T47D (cell line): ENCODE data around the gene CMTM3.
"Not testable (repeated sequence)": the region's sequence is repeated elsewhere in the genome, so short reads cannot be mapped to it uniquely, and the experiment has no call there.

ENCODE experiments used
- DNase-seq, 2 experiments: peaks; one replicate each; pipeline versions ENCODE4 v3.0.0 to v3.0.0-alpha.2; 2011 to 2012; ENCODE audit warnings: low read depth in 1 of 2, low spot score in 1 of 2
- JUND ChIP-seq: IDR thresholded peaks from 2 replicates; pipeline ENCODE4 v1.6.1; 2012; ENCODE audit warnings: low read depth
- in situ Hi-C: cut with HindIII; loops from 2 replicates; pipeline ENCODE4 v1.10.0; 2016; ENCODE audit warnings: low sequenced_read_pairs, low pct_unique_long_range_greater_than_20kb

Gene CMTM3, protein sequence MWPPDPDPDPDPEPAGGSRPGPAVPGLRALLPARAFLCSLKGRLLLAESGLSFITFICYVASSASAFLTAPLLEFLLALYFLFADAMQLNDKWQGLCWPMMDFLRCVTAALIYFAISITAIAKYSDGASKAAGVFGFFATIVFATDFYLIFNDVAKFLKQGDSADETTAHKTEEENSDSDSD

DNA sequence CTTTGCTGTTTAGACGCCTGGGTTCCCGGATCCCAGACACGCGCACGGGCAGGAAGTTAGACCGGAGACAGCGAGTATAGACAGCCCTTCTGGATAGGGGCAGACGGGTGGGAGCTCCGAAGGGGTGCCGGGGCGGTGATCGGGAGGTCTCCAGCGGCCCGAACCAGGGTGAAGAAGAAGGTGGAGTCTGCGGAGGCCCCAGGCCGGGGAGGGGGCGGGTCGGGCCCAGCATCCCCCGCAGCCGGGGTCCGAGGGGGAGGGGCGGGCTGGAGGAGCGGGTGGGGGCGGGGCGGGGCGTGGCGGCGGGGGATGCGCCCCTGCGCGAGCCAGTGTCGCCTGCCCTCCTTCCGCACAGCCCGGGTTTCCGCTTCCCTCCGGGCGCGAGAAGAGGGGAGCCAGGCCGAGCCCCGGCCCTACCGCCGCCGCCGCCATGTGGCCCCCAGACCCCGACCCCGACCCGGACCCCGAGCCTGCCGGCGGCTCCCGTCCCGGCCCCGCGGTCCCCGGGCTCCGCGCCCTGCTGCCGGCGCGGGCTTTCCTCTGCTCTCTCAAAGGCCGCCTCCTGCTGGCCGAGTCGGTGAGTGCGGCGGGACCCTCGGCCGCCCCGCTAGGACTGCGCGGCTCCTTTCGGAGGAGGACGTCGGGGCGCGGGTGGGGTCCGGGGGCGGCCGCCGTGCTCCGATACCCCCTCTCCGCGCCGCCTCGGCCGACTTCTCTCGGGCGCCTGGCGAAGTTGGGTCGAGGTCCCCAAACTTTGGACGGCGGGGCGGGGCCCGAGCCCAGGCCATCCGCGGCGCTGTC lies at the start of gene CMTM3:
CMTM3 (plus strand) TSS at position 329 of the 801 bp plus-strand sequence; CDS start at position 431, 102 bp downstream.
- no peak for DNase-seq
- in situ Hi-C loops: no loop called here
- no peak for TF ChIP-seq JUND

DNA sequence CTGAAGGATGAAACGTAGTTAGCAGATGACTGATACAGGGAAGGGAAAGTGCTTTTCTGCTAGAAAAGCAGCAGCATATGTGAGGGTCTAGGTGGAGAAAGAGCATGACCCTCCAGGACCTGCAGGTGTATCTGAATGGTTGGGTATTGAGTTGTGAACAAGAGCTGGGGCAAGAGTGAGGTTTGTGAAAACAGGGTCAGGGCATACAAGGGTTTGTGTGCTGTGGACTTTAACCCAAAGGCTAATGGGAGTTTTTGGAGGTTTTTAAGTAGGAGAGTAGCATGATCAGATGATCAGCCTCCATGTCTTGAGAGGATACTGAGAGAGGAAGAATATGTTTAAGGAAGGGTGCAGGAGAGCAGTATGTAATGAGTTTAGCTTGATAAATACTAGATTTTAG lies 44.4 kb upstream of the CMTM3 start:
- TF ChIP-seq JUND: no peak
- in situ Hi-C loops: no loop called here
- DNase-seq: no peak

DNA sequence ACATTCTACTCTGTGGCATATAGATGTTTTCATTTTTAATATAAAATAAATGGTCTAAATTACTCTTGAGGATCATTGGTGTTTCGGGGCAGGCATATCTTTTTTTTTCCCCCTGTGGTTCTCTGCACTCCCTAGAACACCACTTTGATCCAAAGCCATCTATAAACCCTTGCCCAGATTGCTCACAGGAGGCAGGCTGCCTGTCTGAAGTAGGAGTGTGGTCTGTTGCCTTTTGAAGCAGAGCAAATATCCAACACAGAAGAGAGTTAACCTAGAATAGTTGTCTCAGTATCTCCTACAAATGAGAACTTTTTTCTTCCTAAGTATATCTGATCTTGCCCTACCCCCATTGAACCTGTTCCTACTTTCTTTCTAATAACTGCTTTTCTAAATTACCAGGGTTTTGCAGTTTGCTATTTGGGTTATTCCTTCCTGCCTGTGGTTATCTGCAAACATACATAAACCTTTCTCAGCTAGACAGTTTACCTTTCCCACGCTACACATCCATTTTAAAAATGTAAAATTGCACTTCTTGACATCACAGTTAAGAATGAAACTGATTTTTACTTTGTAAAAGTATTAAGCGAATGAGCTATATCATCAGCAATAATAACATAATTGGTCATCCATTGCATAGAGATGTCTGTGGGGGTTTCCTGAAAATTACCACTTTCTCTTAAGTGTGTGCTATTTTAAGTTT lies 43.0 kb upstream of the CMTM3 start:
- in situ Hi-C loops: no loop called here
- no peak for TF ChIP-seq JUND
- no peak for DNase-seq

DNA sequence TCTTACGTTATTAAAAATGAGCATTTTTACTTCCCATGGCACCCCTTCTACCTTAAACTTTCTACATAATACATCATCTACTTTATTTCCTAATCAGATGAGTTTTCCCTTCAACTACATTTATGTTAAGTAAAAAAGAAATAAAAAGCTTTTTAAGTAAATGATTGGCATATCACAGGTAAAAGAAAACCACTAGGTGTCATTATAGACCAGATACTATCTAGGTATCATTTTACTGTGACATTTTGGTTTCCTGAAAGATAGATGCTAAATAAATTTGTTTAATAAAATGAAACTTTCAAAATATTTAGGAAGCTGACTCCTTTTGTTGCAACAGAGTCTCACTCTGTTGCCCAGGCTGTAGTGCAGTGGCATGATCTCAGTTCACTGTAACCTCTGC lies 42.1 kb upstream of the CMTM3 start:
- in situ Hi-C loops: no loop called here

DNA sequence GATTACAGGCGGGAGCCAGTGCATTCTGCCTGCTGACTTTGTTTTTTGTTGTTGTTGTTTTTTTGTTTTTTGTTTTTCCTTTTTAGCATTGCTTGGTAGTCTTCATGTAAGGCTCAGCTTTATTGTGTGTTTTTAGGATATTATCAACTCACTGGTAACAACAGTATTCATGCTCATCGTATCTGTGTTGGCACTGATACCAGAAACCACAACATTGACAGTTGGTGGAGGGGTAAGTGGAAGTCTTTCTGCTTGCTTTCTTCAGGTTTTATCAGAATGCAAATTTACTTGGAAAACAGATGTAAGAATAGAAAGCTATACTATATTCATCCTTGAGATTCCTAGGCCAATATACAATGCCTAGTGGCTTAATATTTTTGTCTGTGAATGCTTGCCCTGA lies 41.5 kb upstream of the CMTM3 start:
- in situ Hi-C loops: no loop called here
- DNase-seq: no peak

More for the DNA sequence above, 42.1 kb upstream of the CMTM3 start:
- no peak for TF ChIP-seq JUND
- no peak for DNase-seq

DNA sequence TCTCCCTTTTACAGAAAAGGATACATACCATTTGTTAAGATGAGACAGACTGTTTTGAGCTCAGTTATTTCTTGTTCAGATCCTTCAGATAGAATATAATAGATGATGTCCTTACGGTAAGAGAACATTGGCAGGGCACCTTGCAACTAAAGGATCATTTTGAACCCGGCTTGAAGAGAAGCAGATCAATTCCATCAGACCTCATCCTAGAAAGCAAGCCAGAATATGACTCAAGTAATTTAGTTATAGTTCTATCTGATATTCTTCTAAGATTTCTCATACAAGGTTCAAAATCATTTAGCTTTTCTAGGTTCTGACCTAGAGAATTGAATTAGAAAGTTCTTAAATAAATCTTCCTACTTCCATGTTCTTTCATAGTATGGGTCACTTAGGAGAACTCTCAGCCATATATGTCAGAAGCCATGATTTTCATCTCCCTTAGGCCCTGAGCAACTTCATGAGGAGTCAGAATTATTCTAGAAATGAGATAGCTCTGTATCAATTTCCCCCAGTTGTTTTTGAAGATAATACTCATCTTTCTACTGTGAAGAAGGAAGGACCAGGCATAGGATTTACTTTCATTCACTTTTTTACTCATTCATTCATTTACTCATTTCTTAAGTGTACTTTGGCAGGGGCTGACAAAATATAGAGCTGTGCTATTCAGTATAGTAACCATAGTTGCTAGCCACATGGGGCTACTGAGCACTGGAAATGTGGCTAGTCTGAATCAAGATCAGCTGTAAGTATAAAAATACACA lies 40.8 kb upstream of the CMTM3 start:
- in situ Hi-C loops: no loop called here
- no peak for DNase-seq
- no peak for TF ChIP-seq JUND

More for the DNA sequence above, 41.5 kb upstream of the CMTM3 start:
- TF ChIP-seq JUND: no peak

DNA sequence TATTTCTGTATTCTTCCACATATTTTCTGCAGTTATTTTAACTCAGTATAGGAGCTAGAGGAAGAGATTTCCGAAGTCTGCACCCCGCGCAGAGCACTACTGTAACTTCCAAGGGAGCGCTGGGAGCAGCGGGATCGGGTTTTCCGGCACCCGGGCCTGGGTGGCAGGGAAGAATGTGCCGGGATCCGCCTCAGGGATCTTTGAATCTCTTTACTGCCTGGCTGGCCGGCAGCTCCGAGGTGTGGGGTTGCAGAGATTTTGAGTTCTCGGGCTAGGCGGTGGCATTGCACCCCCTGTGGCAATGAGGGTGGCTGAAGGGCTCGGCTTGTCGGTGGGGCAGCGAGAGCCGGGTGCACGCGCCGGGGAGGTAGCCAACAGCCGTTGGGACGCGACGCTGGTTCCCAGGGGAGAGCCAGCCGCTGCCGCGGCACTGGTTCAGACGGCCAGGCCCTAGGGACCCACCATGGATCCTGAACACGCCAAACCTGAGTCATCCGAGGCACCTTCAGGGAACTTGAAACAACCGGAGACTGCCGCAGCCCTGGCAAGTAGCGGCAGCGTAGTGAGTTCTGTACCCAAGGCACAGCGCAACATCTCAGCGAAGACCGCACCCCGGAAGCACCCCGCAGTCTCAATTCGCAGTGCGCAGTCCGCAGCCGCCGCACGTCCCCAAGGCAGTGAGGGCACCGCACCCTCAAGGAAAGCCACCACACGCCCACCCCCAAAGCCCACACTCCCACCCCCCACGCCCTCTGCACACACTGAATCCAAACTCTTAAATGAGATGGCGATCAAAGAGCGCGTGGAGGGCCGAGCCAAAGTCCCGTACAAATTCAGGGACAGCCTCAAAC lies 38.2 kb upstream of the CMTM3 start, which contains the start of gene CMTM1:
CMTM1 (plus strand) TSS at position 389 of the 851 bp plus-strand sequence; CDS start at position 464, 75 bp downstream.
- no peak for DNase-seq
- in situ Hi-C loops: no loop called here
- no peak for TF ChIP-seq JUND

DNA sequence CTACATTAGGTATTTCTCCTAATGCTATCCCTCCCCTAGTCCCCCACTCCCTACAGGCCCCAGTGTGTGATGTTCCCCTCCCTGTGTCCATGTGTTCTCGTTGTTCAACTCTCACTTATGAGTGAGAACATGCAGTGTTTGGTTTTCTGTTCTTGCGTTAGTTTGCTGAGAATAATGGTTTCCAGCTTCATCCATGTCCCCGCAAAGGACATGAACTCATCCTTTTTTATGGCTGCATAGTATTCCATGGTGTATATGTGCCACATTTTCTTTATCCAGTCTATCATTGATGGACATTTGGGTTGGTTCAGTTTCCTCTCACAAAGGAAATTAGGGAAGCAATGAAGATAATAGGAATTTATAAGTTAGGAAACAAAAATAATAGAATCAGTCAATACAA lies 37.2 kb upstream of the CMTM3 start:
- in situ Hi-C loops, DNase-seq: not testable (repeated sequence)

DNA sequence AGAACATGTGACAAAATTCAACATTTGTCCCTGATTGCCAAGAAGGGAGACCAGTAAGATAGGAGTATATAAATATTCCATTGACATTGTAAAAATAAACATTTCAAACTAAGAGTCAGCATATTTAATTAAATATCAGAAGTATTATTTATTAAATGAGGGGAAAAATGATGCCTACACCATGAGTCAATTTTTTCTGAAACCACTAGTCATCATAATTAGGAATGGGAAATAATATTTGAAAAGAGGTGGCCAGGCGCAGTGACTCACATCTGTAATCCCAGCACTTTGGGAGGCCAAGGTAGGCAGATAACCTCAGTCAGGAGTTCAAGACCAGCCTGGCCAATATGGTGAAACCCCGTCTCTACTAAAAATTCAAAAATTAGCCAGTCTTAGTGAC lies 36.1 kb upstream of the CMTM3 start:
- in situ Hi-C loops: no loop called here
- DNase-seq: no peak
- no peak for TF ChIP-seq JUND

DNA sequence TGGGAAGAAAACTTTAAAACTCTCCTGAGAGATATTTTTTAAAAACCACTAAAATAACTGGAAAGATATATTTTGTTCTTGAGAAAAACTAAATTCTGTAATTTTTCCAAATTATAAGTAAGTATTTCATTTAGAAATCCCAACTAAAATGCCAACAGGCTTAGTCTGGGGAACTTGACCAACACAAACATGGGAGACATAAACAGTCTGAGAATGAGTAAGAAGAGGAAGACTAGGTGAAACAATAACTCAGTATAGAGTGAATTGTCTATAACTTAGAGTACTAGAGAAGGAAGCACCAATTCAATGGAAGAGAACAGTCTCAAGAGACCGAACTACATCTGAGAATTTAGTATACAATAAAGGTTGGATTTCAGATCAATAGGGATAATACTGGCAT lies 35.4 kb upstream of the CMTM3 start:
- in situ Hi-C loops: no loop called here
- no peak for TF ChIP-seq JUND
- DNase-seq: no peak

DNA sequence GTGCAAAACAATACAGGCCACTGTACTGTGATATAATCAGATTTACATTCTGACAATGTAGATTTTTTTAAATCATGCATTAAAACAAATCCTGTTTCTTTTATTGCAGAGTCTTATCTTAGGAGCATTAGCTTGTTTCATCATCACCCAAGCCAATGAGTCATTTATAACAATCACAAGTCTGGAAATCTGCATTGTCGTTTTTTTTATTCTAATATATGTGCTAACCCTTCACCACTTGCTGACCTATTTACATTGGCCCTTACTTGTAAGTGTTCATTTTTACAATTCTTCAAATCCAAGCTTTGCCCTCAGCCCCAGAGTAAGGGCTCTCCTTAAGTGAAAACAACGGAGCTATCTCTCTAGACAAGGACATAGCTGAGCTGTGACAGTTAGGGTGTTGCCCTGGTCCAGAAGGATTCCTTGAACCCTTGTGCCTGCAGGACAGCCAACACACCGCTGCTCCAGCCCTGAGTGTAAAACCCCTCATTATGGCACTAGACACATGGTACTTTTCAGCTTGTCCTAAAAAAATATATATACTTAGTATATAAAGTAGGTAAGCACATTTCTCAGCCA lies 34.6 kb upstream of the CMTM3 start:
- no peak for TF ChIP-seq JUND
- in situ Hi-C loops: no loop called here
- no peak for DNase-seq
